Activated CD4-positive, alpha-beta T cell treated with anti-CD3 and anti-CD28 coated beads for 36 hours (primary cell): Measurements from ENCODE around the gene GPS1. TPM values are rescaled to one million over a fixed set of nuclear protein-coding genes. Genes with fewer than 3 reads are reported as not detected.
"Not testable (repeated sequence)": the region's sequence is repeated elsewhere in the genome, so short reads cannot be mapped to it uniquely, and the experiment has no call there.

ENCODE experiments used
- ATAC-seq: fragments of 200-7000 bp; cut with Tn5 transposase; one replicate; pipeline ENCODE4 v1.10.0; 2021; ENCODE audit warnings: mild to moderate bottlenecking, moderate library complexity
- CTCF ChIA-PET: fragments of 350-600 bp; sonication (Branson Sonifier 250); formaldehyde crosslinking; loops from one replicate; lab custom pipeline; 2021; ENCODE audit warnings: antibody characterized with exemption; lab: Charles Lee
- POLR2A ChIA-PET: fragments of 350-600 bp; sonication (Branson Sonifier 250); formaldehyde crosslinking; loops from one replicate; lab custom pipeline; 2021; ENCODE audit warnings: antibody characterized with exemption, inconsistent platforms; lab: Charles Lee
- DNase-seq: peaks from one replicate; pipeline ENCODE4 v3.0.0-alpha.2; 2020
- H3K27ac Mint-ChIP-seq: one replicate; pipeline ENCODE4 v1.8.0; 2021; ENCODE audit warnings: mixed read lengths
- H3K27me3 Mint-ChIP-seq: one replicate; pipeline ENCODE4 v1.8.0; 2021; ENCODE audit warnings: mixed read lengths
- H3K36me3 Mint-ChIP-seq: one replicate; pipeline ENCODE4 v1.8.0; 2021; ENCODE audit warnings: low read depth, mixed read lengths
- H3K4me1 Mint-ChIP-seq: one replicate; pipeline ENCODE4 v1.8.0; 2021; ENCODE audit warnings: mixed read lengths
- H3K4me3 Mint-ChIP-seq: one replicate; pipeline ENCODE4 v1.8.0; 2021; ENCODE audit warnings: mild to moderate bottlenecking, moderate library complexity, mixed read lengths
- H3K9me3 Mint-ChIP-seq: one replicate; pipeline ENCODE4 v1.8.0; 2021; ENCODE audit warnings: low read depth, mixed read lengths
- intact Hi-C, 2 experiments: fragments of 100-400 bp; cut with DNase I in 1 of 2; cut with micrococcal nuclease in 1 of 2; formaldehyde crosslinking; loops; one replicate each; pipeline versions ENCODE4 v1.14.2 to v1.15.1; 2022 to 2024; cut with DNase I, micrococcal nuclease
- total RNA-seq, 2 experiments: library from RNA; stranded (reverse); gene quantifications; one replicate each; pipeline ENCODE4 v1.2.3, GENCODE V29; 2021

The GPS1 gene
- total RNA-seq, 2 experiments from 2014 or later: 69.0 to 73.5 TPM

DNA sequence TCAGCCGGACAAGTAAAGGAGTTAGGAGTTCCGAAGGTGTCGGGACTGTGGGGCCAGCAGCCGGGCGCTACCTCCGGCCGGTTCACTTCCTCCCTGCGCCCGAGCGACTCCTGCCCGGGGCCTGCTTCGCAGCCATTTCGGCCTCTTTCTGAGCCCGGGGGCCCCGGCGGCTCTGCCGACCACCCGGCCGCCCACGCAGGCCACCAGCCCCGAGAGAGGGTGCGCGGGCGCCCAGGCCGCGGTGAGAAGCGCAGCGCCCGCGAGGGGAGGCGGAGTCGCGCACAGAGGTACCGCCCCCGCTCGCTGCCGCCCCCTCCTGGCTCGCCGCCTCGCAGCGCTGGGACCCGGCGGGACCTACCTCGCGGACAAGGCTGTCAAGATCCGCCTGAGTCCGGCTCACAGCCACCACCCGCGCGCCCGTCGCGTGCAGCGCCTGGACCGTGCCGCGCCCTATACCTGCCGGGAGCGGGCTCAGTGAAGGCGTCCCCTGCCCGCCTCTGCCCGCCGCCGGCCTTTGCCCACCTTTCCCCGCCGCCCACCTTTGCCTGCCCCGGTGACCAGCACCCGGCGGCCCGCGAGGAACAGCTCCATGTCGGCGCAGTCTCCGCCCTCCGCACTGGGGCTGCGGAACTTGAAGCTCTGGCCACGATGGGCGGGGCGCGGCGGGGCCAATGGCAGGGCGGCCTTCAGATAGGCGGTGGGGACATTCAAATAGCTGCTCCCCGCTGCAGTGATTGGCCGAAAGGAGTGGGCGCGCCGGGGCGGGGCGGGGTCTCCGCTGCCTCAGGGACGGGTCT lies 14.4 kb upstream of the GPS1 start, which contains the start of gene DCXR:
TSS of gene DCXR (minus strand) at position 606 of the 797 bp plus-strand sequence. CDS start at position 591, 15 bp downstream.
- intact Hi-C loops: loop anchor here (1.0 to 10.0 kb wide), 15 partner anchors 14 to 414 kb away; partner anchors contain the start of genes LRRC45 (in 2 of the 2), ASPSCR1 (in 1 of the 2), CENPX (in 1 of the 2) and CYBC1 (in 1 of the 2)
- peak; percentile 97 for DNase-seq

GRCh38 chr17:82037889-82038195 lies 13.9 kb upstream of the GPS1 start:
- peak overlapping the region; percentile 82 for H3K4me3 Mint-ChIP-seq
- no peak for DNase-seq
- intact Hi-C loops: loop anchor here (1.0 to 10.0 kb wide), 15 partner anchors 13 to 413 kb away; partner anchors contain the start of genes LRRC45 (in 2 of the 2), ASPSCR1 (in 1 of the 2), CENPX (in 1 of the 2) and CYBC1 (in 1 of the 2)
- ChIA-PET CTCF (interaction anchor here (0.6 to 1.2 kb wide), 17 partner anchors 10 to 168 kb away, joined by 3 to 16 read pairs (median 4); partner anchors contain the start of genes CENPX, DUS1L, FASN and LRRC45), POLR2A (interaction anchor here (0.7 to 1.1 kb wide), 5 partner anchors 15 to 168 kb away, joined by 3 to 11 read pairs (median 3); partner anchors contain the start of genes CENPX, FASN and LRRC45)
- H3K36me3 Mint-ChIP-seq: peaks cover 7% of the 10 kb centered on the region
- ATAC-seq: no peak
- no peaks in the 10 kb centered on the region for H3K27me3 Mint-ChIP-seq
- H3K9me3 Mint-ChIP-seq: no peaks in the 10 kb centered on the region
- peaks cover 23% of the 10 kb centered on the region for H3K4me1 Mint-ChIP-seq
- peak overlapping the region; percentile 44 for H3K27ac Mint-ChIP-seq

More for the DNA sequence above, 14.4 kb upstream of the GPS1 start, which contains the start of gene DCXR:
- Mint-ChIP-seq H3K36me3 (peaks cover 7% of the 10 kb centered on the region), H3K27me3 (no peaks in the 10 kb centered on the region), H3K4me3 (peak within 1 kb of the TSS; percentile 82), H3K9me3 (no peaks in the 10 kb centered on the region), H3K4me1 (peaks cover 23% of the 10 kb centered on the region), H3K27ac (peak within 1 kb of the TSS; percentile 80)
- peak; percentile 97 for ATAC-seq
- ChIA-PET POLR2A (interaction anchor here (0.6 to 1.1 kb wide), 7 partner anchors 15 to 333 kb away, joined by 3 to 11 read pairs (median 3); partner anchors contain the start of genes CENPX, FASN and LRRC45), CTCF (interaction anchor here (0.6 to 1.2 kb wide), 17 partner anchors 9 to 169 kb away, joined by 3 to 16 read pairs (median 4); partner anchors contain the start of genes CENPX, DUS1L, FASN and LRRC45)

DNA sequence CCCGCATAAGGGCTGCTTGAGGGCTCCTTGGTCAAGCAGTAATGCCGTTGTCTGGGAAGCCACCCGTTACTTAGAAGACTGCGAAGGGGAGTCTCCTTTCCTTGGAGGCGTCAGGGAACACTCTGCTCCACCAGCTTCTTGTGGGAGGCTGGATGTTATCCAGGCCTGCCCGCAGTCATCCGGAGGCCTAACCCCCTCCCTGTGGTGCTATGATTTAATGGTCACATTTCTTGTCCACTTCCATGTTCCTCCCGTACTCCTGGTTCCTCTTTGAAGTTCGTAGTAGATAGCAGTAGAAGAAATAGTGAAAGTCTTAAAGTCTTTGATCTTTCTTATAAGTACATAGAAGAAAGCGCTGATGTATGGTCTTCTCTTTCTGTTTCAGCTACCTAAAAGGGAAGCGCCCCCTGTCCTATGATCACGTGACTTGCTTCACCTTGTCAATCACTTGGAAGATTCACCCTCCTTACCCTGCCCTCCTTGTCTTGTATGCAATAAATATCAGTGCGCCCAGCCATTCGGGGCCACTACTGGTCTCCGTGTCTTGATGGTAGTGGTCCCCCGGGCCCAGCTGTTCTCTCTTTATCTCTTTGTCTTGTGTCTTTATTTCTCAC lies 12.8 kb upstream of the GPS1 start:
- H3K36me3 Mint-ChIP-seq, ATAC-seq, H3K4me3 Mint-ChIP-seq, DNase-seq, H3K27me3 Mint-ChIP-seq, H3K27ac Mint-ChIP-seq, H3K9me3 Mint-ChIP-seq, POLR2A ChIA-PET: not testable (repeated sequence)
- intact Hi-C loops: loop anchor here in 1 of 2 experiments (10.0 kb wide), 1 partner anchor 286 kb away; no protein-coding TSS in a partner anchor
- peaks cover 23% of the 10 kb centered on the region for H3K4me1 Mint-ChIP-seq
- CTCF ChIA-PET: interaction anchor here (0.6 kb wide), 1 partner anchor 21 kb away, joined by 3 read pairs; no protein-coding TSS in a partner anchor

DNA sequence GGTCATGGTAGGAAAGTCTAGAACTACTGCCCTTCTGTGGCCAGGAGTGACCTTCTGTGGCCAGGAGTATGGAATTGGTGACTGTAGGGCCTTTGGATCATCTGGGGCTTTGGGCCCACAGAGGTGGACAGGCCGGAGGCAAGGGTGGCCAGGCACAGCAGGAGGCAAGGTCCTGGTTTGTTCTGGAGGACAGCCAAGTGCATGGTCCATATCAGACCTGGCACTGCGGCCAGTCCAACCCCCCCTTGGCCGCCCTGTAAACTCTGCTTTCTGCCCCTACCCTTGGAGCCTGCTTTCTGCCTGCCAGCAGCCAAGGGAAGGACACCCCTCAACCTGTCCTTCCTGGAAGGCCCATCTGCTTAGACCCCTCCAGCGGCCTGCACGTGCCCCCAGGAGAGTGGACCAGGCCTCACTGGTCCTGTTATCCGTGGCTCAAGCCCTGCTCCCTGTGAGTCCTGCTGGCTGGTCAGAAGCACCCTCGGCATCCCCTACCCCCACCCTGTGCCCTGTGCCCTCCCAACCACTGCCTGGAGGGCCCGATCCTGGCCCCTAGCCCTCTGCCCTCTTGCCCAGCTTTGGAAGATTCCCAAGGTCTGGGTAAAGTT lies 11.9 kb upstream of the GPS1 start:
- no peak for ATAC-seq
- no peak overlapping the region for H3K27ac Mint-ChIP-seq
- intact Hi-C loops: loop anchor here in 1 of 2 experiments (10.0 kb wide), 1 partner anchor 285 kb away; no protein-coding TSS in a partner anchor
- H3K27me3 Mint-ChIP-seq: no peaks in the 10 kb centered on the region
- peaks cover 7% of the 10 kb centered on the region for H3K36me3 Mint-ChIP-seq
- DNase-seq: no peak
- H3K4me1 Mint-ChIP-seq: peaks cover 23% of the 10 kb centered on the region
- H3K4me3 Mint-ChIP-seq: no peak overlapping the region
- ChIA-PET POLR2A (no interaction called here), CTCF (interaction anchor here (1.3 to 1.8 kb wide), 2 partner anchors 9 to 80 kb away, joined by 3 to 9 read pairs; no protein-coding TSS in a partner anchor)
- no peaks in the 10 kb centered on the region for H3K9me3 Mint-ChIP-seq

DNA sequence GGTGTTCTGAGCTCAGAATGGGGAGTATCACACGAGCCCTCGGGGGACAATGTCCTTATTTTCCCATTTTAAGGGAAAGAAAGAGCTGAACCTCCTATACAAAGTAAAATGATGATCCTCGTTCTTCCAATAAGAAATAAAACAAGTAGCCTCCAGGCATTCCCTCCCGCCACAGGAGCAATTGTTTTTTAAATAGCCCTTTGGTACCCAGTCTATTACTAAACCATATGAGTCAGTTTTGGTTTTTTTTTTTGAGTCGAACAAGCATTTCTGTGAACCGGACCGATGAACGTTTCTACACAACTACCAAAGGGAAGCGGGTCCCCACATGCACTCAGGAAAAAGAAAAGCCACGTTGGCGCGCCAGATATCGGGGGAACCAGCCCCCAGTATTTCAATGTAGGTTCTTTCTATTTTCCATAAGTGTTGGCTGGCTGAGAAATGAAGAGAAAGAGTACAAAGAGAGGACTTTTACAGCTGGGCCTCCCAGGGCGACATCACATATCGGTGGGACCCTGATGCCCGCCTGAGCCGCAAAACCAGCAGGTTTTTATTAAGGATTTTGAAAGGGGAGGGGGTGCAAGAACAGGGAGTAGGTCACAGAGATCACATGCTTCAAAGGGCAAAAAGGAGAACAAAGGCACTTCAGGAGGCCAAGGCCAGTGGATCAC lies 10.4 kb upstream of the GPS1 start:
- Mint-ChIP-seq H3K4me3 (no peak overlapping the region), H3K27me3 (no peaks in the 10 kb centered on the region), H3K9me3 (no peaks in the 10 kb centered on the region), H3K4me1 (peaks cover 12% of the 10 kb centered on the region), H3K36me3 (no peaks in the 10 kb centered on the region), H3K27ac (peak overlapping the region; percentile 15)
- DNase-seq: no peak
- intact Hi-C loops: no loop called here
- ChIA-PET POLR2A (no interaction called here), CTCF (interaction anchor here (0.9 to 1.8 kb wide), 3 partner anchors 11 to 101 kb away, joined by 3 to 9 read pairs (median 3); no protein-coding TSS in a partner anchor)
- no peak for ATAC-seq

DNA sequence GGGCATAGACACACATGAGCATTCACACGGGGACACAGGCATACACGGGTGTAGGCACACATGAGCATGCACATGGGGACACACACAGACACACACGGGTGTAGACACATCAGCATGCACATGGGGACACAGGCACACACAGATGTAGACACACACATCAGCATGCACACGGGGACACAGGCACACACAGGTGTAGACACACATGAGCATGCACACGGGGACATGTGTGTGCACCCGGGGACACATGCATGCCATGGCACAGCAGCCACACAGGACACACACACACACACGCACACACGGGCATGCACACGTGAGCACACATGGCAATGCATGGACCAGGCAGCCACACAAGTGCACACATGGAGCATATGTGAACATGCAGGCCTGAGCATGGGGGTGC lies 9.0 kb upstream of the GPS1 start:
- Mint-ChIP-seq H3K4me1 (peaks cover 12% of the 10 kb centered on the region), H3K27me3 (no peaks in the 10 kb centered on the region), H3K4me3 (no peak overlapping the region), H3K27ac (no peak overlapping the region), H3K36me3 (peaks cover 4% of the 10 kb centered on the region), H3K9me3 (no peaks in the 10 kb centered on the region)
- intact Hi-C loops: no loop called here
- no peak for DNase-seq
- CTCF ChIA-PET: no interaction called here
- ATAC-seq: no peak
- POLR2A ChIA-PET: interaction anchor here (0.5 kb wide), 1 partner anchor 78 kb away, joined by 5 read pairs; no protein-coding TSS in a partner anchor

DNA sequence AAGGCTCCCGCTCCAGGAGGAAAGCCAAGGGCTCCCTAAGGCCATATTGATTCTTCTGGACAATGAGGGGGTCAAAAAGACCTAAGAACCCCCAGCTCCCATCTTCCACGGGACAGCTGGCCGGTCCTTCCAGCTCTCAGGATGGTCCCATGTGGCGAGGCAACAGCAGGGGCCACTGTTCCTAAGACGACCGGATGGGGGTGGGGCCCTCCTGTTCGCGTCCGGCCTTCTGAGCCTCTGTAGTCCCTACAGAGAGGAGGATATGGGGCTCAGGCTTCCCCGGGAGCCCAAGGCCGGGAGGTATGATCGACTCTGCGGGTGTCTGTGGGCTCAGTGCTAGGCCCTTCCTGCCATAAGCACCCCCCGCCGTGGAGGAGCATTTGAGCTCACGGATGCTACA lies 8.2 kb upstream of the GPS1 start:
- peaks cover 6% of the 10 kb centered on the region for H3K36me3 Mint-ChIP-seq
- H3K27me3 Mint-ChIP-seq: no peaks in the 10 kb centered on the region
- no peak for DNase-seq
- H3K4me3 Mint-ChIP-seq: no peak overlapping the region
- ChIA-PET POLR2A (no interaction called here), CTCF (no interaction called here)
- H3K9me3 Mint-ChIP-seq: no peaks in the 10 kb centered on the region
- intact Hi-C loops: no loop called here
- H3K4me1 Mint-ChIP-seq: peaks cover 8% of the 10 kb centered on the region
- ATAC-seq: no peak
- no peak overlapping the region for H3K27ac Mint-ChIP-seq

GRCh38 chr17:82045936-82046484 lies 5.7 kb upstream of the GPS1 start:
- intact Hi-C loops: no loop called here
- no peaks in the 10 kb centered on the region for H3K27me3 Mint-ChIP-seq
- H3K9me3 Mint-ChIP-seq: no peaks in the 10 kb centered on the region
- H3K4me1 Mint-ChIP-seq: peaks cover 8% of the 10 kb centered on the region
- ATAC-seq (no peak), DNase-seq (no peak)
- no peak overlapping the region for H3K4me3 Mint-ChIP-seq
- ChIA-PET CTCF (no interaction called here), POLR2A (no interaction called here)
- peaks cover 6% of the 10 kb centered on the region for H3K36me3 Mint-ChIP-seq
- no peak overlapping the region for H3K27ac Mint-ChIP-seq

GRCh38 chr17:82046903-82047302 lies 4.8 kb upstream of the GPS1 start:
- ATAC-seq: no peak
- POLR2A ChIA-PET: no interaction called here
- H3K27me3 Mint-ChIP-seq: no peaks in the 10 kb centered on the region
- intact Hi-C loops: no loop called here
- H3K9me3 Mint-ChIP-seq: no peaks in the 10 kb centered on the region
- CTCF ChIA-PET: no interaction called here
- H3K4me1 Mint-ChIP-seq: peaks cover 8% of the 10 kb centered on the region
- DNase-seq: no peak
- H3K4me3 Mint-ChIP-seq: no peak overlapping the region
- no peak overlapping the region for H3K27ac Mint-ChIP-seq
- peaks cover 6% of the 10 kb centered on the region for H3K36me3 Mint-ChIP-seq

- Mint-ChIP-seq H3K4me1 (peaks cover 8% of the 10 kb centered on the region), H3K4me3 (no peak overlapping the region), H3K9me3 (no peaks in the 10 kb centered on the region), H3K27ac (no peak overlapping the region), H3K36me3 (peaks cover 6% of the 10 kb centered on the region), H3K27me3 (no peaks in the 10 kb centered on the region)
- ChIA-PET POLR2A (no interaction called here), CTCF (no interaction called here)
- no peak for DNase-seq
- intact Hi-C loops: no loop called here
- ATAC-seq: no peak
Measured at GRCh38 chr17:82047379-82047778, 4.3 kb upstream of the GPS1 start.
